G401 (cell line): ENCODE results near the gene CDH13. TPM values are rescaled to one million over a fixed set of nuclear protein-coding genes. Genes with fewer than 3 reads are reported as not detected.

Source experiments
- DNase-seq: peaks from one replicate; pipeline ENCODE4 v3.0.0-alpha.2; 2015; ENCODE audit warnings: low spot score
- in situ Hi-C: cut with HindIII; loops from 2 replicates; pipeline ENCODE4 v1.10.0; 2016; ENCODE audit warnings: low sequenced_read_pairs, mixed read lengths
- total RNA-seq: library from RNA; depleted of rRNA; stranded (reverse); fragments of >200 nt; shearing (Covaris generic); gene quantifications from 2 replicates; pipeline ENCODE4 v1.2.3, GENCODE V29; 2014

The CDH13 gene
- total RNA-seq, 1 experiment from 2014 or later, result 10.8 TPM

DNA sequence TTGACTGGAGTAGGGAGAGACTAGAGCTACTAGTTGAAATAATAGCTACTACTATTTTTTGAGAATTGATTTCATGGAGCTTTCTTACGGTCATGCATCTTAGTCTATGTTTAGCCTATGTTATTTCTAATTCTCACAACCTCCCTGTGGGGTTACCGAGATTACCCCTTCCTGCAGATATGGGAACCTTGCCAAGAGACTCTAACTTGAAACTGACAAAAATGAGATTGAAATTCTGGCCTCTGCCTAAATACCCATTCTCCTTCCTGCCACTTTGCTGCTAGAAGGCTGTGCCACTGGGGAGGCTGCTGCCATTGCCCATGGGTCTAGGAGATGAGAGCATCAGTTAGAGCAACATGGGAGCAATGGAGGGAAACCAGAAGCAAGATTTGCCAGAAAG is 410.3 kb downstream of the CDH13 start:
- DNase-seq, result no peak
- in situ Hi-C loops, result no loop called here

DNA sequence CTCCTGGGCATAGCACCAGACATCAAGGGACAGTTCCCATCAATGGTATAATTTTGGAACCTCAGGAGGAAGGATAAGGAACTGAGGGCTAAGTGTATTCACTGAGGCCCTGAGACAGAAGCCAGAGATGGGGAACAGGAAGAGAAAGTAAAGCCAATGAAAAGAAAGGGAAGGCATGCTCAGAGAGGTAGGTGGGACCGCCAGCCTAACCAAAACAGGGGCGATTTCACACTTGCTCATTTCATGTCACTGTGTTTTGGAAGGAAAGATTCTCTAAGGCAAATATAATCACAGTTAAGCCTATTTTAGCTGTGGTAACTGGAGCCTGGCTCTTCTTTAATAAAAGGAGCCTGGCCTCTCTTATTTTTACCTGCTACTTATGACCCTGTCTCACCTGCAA is 411.1 kb downstream of the CDH13 start:
- DNase-seq, result no peak
- in situ Hi-C loops, result no loop called here

DNA sequence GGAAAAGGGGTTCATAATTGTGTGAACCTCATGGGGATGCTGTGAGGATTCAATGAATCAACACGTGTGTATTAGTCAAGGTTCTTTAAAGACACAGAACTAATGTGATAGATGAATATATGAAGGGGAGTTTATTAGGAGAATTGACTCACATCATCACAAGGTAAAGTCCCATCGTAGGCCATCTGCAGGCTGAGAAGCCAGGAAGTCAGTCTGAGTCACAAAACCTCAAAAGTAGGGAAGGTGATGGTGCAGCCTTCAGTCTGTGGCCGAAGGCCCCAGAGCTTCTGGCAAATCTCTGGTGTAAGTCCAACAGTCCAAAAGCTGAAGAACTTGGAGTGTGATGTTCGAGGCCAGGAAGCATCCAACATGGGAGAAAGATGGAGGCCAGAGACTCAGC is 413.4 kb downstream of the CDH13 start:
- in situ Hi-C loops, result no loop called here
- no peak for DNase-seq

DNA sequence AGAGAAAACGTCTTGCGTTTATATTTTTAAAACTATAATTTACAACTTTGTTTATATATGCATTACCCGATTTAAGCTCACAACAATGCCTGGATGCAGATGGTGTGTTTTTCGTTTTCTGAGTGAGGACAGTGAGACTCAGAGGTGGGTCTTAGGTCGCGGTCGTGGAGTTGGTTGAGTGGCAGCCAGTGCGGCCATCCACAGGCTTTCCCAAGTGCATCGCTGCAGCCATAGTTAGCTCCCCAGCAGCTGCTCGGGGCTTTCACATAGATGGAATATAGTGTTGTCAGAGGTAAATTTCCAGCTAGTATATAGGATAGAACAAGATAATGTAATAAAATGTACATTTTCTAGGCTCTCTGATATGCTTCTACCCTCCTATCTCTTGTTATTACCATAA is 417.8 kb downstream of the CDH13 start:
- no peak for DNase-seq
- in situ Hi-C loops, result no loop called here

DNA sequence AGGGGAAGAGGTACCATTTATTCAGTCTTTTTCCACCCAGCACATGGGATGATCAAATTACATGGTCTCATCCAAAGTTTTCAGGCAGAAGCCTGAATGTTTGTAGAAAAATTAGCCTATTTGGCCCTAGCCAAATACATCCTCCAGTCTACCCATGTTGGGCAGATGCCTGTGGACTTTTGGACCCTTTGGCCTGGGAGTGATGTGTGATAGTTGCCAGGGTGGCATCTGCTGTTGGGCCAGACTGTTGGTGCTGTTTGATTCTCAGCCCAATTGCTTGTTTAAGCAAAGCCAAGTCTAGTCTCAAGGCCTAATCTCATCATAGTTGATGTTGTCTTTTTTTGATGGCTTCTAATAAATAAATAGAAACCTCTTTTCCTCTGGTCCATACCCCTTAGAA is 419.0 kb downstream of the CDH13 start:
- DNase-seq, result peak; percentile 90
- in situ Hi-C loops, result no loop called here

DNA sequence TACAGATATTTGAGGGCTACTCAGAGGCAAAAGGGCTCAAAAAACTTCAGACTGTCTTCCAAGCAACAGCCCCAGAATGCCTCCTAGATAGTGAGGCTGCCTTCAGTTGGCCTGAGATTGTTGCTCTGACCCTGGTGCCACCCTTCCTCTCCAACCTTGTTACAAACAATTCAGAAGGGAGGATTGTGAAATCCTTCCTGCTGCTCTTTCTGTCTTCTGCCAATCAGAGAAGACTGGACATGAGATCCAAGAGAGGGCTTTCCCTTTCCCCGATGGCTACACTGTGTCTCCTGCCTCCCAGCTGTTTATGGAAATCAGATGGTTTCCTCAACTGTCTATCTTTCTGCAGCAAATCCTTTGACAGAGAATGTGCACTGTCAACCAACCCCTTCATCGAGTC is 419.9 kb downstream of the CDH13 start:
- in situ Hi-C loops, result no loop called here

DNA sequence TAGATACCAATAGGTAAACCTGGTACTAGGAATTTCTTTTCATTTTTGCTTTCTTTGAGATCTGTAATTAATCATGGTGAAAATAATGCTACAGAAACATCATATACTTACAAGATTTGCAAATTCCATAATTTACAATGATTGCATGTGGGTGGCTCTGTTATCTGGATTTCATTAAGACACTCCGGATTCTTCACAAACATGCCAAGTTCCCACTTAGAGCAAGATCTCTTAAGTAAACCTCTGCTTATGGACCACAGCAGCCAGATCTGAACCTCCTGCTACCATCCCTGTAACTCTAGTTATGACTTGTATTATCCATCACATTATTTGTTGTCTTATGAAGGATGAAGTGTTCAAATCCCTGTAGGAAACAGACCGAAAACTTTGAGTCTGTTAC is 424.7 kb downstream of the CDH13 start:
- in situ Hi-C loops, result no loop called here
- no peak for DNase-seq

More for the DNA sequence above, 419.9 kb downstream of the CDH13 start:
- DNase-seq, result no peak

DNA sequence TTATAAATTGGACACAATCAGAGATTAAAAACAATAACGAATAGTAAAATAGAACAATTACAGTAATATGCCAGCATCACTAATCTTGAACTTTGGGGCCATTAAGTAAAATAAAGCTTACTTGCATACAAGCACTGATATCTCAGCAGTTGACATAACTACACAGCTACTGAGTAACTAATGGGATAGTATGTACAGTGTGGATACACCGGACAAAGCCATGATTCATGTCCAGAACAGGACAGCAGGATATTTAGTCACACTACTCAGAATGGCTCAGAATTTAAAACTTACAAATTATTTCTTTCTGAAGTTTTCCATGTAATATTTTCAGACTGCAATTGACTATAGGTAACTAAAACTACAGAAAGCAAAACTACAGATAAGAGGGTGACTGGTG is 427.5 kb downstream of the CDH13 start:
- in situ Hi-C loops, result no loop called here
- DNase-seq, result no peak

DNA sequence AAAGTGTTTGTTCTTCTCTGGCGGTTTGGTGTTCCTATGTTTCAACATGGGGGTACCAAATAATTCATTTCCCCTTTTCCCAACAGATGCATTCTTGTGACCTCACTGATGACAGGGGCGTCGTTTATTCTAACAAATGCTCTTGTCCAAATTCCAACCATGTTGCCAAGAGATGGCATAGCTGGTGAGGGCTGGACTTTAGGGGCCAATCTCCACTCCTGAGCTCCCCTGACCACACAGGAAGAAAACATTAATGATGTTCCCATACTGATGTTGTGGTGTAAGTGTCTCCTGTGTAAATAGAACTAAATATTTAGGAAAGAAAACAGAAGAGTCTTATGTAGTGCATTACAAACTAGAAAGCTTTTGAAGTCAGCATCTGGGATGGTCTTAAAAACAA is 431.6 kb downstream of the CDH13 start:
- in situ Hi-C loops, result no loop called here
- DNase-seq, result no peak

DNA sequence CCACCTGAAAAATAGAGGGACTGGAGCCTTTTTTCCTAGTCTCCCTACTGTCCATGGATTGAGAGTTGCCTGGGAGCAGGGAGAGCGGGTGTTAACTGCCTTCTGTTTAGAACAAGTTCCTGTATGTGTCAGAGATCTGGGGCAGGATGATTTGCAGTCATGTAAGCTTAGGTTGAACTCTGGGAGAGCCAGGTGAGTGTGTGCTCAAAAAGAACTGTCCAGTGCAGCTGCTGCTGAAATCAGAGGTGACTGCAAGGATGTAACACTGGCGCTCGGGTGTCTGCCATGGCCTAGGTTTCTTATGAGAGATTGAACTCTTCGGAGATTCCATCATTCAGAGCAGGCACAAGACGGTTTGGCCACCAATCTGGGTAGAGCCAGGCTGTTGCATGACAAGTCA is 432.5 kb downstream of the CDH13 start:
- in situ Hi-C loops, result no loop called here
- no peak for DNase-seq

DNA sequence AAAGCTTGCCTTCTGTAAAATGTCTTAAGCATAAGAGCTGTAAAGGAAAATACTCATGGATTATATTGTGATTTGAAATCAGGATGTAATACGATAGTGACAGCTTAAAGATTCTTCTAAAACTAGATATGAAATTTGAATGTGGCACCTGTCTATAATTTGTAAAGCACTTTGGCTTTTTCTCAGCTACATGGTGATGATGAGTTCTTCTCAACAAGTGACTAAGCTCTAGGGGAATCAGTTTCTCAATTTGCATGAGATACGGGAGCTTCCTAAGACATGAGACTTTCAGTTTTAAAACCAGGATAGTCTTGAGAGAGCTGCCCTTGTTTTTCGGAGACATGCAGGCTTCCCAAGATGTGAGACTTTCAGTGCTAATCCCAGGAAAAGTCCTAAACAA is 439.2 kb downstream of the CDH13 start:
- DNase-seq, result no peak
- in situ Hi-C loops, result no loop called here

DNA sequence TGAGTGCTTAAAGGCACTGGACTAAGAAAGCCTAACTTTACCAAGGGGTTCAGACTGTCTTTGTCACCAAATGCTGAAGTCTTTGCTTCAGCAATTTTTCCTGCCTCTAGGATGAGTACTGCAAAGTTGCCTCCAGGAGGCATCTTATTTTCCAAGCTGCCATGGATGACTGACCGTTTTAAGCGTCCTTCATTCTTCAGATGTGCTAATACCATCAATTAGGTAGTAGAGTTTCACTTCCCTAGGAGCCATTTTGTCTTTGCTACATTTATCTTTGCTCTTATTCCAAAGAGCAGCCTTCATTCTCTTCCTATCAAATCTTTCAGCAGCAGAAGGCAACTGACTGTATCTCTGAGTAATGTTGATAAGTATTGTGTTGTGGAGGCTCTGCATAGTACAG is 440.1 kb downstream of the CDH13 start:
- in situ Hi-C loops, result no loop called here

DNA sequence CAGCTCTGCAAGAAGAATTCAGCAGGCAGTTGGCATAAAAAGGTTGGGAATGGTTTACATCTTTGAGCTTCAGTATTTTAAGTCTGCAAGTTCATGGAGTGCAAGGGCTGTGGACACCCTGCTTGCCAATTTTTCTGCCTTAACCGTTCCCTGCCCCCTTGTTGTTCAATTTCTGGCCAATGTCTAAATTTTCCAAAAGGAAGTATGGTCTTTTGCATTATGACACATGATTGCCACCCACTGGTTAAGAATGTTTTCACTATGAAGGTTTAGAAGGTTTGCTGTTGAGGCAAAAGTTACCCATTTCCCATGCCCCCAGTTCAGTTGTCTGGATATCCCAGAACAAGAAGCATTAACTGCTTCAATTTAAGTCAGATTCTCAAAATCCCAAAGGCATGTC is 441.9 kb downstream of the CDH13 start:
- no peak for DNase-seq
- in situ Hi-C loops, result no loop called here

More for the DNA sequence above, 440.1 kb downstream of the CDH13 start:
- DNase-seq, result no peak

DNA sequence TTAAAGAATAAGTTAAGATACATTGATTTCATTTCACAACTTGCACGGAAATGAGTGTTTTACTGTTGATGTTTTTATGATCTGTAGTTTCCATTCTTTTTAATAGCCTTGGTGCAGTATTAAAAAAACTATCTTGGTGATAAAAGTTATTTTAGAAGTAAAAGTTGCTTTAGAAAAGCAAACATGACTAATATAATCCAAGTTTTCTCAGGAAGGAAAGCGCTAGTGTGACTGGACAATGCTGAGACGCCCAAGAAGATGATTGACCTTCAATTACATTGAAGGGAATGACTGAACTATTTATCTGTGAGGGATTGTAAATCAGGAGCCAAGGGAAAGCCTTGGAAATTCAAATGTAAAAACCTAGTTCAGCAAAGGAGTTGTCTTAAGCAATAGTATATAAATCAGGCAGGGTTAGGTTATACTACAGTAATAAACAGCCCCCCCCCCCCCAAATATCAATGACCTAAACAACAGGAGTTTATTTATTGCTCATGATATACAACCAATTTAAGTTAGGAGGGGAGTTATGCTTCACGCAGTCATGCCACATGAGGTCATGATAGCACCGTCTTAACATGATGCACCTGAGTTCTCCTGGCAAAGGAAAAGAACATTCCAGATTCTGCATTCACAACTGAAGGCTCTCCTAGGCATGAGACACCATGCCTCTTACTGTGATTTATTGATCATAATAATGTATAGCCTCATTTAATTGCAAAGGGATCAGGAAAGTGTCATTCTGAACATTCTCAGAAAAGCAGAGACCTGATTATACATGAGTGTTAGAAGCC is 443.8 kb downstream of the CDH13 start:
- in situ Hi-C loops, result no loop called here

DNA sequence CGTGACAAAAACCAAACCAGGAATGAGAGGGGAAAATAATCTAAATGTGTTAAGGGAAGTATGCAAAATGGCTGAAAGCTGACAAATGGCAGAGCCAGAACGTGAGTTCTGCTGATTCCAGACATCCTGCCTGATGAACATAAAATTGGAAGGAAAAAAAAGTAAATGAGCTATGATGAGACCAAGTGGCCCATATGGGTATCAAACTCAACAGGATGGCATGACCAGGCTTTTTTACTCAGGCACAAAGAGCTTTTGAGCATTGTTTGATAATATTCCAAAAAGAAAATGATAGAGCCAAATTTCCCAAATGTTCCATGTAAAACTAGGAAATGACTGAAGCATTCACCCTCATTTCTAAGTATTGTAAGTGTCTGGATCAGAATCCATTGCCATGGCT is 449.2 kb downstream of the CDH13 start:
- DNase-seq, result peak; percentile 17
- in situ Hi-C loops, result no loop called here

More for the DNA sequence above, 443.8 kb downstream of the CDH13 start:
- DNase-seq, result no peak

DNA sequence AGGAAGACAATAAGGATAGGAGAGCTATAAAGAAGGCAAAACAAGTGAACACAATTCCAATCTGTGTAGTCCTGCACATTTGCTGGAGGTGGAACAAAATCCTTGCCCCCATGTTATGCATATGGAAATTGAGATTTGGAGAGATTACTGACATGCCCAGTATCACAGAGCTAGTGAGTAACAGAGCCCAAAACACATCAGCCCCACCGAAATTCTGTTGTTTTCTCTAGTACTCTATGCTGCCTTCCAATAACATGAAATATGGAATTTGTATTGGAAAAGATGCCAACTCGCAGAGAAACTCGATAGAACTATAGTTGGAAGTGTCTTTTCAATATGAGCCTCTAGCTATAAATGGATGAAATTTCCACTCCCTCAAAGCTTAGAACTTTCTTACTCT is 456.6 kb downstream of the CDH13 start:
- no peak for DNase-seq
- in situ Hi-C loops, result no loop called here

DNA sequence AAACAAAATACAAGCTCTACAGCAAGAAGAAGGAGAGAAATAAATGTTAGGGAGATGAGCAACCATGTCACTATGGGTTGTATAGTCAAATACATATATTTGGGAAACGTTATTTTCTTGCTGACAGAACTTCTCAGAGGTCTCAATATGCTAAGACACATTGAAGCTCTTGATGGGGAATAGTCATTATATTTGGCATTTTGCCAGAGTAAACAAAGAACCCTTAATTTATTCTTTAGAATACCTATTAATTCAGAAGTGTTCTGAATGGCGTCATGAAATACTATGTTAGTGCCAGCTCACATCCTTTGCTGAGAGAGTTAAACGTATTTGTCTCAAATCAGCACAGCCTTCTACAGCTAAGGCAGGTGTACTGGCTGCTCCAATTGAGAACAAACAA is 458.9 kb downstream of the CDH13 start:
- DNase-seq, result no peak
- in situ Hi-C loops, result no loop called here

DNA sequence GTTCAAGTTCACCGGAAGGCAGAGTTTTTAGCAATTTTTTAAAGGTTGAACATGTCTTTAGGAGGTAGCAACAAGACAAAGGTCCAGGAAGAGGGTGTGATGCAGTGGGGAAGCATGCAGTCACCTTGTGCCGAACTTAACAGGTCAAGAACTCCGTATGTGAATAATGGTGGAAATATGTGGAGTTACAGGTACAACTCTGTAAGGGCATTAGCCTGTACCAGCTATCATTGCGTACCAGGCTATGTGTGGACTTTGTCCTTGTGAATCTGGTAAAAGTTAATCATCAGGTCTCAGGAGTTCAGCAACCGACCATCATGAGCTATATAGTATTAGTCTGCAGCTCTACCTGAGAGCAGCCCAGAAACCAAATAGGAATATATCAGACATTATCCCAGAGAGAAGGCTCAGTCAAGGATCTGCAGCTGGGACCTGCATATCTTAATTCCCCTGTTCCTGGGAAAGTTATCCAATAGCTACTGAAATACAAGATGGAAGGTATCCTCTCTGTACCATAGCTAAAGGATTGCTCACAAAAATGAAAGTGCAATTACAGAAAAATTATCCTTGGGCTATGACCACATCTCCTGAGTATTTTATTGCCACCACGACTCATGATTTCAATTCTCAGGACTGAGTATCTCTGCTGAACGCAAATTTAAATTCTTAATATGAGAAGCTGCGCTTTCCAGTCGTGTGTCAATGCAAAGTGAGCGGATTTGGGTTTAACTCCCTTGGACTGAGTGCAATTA is 469.3 kb downstream of the CDH13 start:
- in situ Hi-C loops, result no loop called here

DNA sequence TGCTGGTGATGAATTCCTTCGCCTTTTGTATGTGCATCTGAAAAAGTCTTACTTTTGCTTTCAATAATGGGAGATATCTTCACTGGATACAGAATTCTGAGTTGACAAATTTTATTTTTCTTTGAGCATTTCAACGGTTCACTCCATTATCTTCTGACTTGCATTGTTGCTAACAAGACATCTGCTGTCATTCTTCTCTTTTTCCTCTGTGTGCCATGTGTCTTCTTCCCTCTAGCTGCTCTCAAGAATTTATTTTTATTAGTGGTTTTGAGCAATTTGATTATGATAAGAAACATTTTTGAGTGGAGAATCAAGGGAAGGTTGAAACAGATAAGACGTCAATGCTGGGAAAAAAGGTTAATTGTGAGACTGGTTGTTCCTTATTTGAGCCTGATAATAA is 471.8 kb downstream of the CDH13 start:
- DNase-seq, result no peak

More for the DNA sequence above, 469.3 kb downstream of the CDH13 start:
- DNase-seq, result no peak

DNA sequence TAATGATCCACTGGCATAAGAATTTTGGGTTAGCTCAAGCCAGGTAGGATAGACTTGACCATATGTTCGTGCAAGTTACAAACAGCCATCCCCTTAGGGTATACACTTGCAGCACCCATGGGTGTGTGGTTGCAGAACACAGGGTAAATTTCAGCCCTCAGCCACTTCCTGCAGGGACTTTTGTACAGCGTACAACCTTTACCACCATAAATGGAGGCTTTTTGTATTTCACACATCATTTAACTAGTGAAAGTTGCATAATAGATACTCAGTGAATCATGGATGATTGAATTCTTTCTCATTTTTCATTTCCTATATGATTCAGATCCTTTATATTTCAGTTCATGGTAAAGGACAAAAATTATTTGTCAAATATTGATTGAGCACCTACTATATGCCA is 473.9 kb downstream of the CDH13 start:
- in situ Hi-C loops, result no loop called here
- no peak for DNase-seq

More for the DNA sequence above, 471.8 kb downstream of the CDH13 start:
- in situ Hi-C loops, result no loop called here

DNA sequence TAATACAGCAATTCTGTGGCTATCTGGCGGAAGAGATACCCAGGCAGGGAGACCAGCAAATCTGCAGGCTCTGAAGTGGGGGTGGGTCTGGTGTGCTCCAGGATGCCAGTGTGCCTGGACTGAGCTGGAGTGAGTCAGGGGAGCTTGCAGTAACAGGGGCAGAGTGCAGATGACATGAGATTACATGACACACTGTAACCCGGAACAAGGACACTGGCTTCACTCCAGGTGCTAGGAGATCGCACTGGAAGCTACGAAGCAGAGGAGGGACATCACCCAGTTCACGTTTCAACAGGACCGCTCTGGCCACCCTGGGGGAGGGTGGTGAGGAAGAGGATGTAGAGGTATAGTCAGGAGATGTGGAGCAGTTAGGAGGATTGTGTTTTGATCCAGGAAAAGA is 475.6 kb downstream of the CDH13 start:
- in situ Hi-C loops, result no loop called here
- no peak for DNase-seq
